Fibroblast of pulmonary artery (primary cell): ENCODE results near the gene SCP2.

Source experiments
- DNase-seq: peaks from one replicate; pipeline ENCODE4 v3.0.0-alpha.2; 2010; ENCODE audit warnings: low read depth
- H3K4me3 ChIP-seq: replicated peaks from 2 replicates; pipeline ENCODE4 v1.5.1; 2011; ENCODE audit warnings: low read depth, mild to moderate bottlenecking, control low read depth, low read length, moderate library complexity
- CTCF ChIP-seq: IDR thresholded peaks from 2 replicates; pipeline ENCODE4 v1.5.1; 2011; ENCODE audit warnings: mild to moderate bottlenecking, control low read depth, low read length, inconsistent platforms; ENCODE audit errors: missing control alignments

SCP2 gene

GRCh38 chr1:53085405-53085804 is 158.3 kb downstream of the SCP2 start:
- no peak for DNase-seq
- no peak overlapping the region for H3K4me3 ChIP-seq
- TF ChIP-seq CTCF = no peak

- H3K4me3 ChIP-seq = no peak overlapping the region
- DNase-seq = no peak
- TF ChIP-seq CTCF = no peak
Measured at GRCh38 chr1:53086491-53087070, 159.5 kb downstream of the SCP2 start.

- no peak overlapping the region for H3K4me3 ChIP-seq
- no peak for DNase-seq
- no peak for TF ChIP-seq CTCF
Measured at GRCh38 chr1:53087332-53088285, 160.5 kb downstream of the SCP2 start.

GRCh38 chr1:53088616-53089300 is 161.7 kb downstream of the SCP2 start:
- no peak for TF ChIP-seq CTCF
- H3K4me3 ChIP-seq = no peak overlapping the region
- no peak for DNase-seq

GRCh38 chr1:53089478-53090226 is 162.6 kb downstream of the SCP2 start:
- no peak for TF ChIP-seq CTCF
- no peak overlapping the region for H3K4me3 ChIP-seq
- peak; percentile 17 for DNase-seq
